ENCODE results near the gene FNDC10.

FNDC10 gene

GRCh38 chr1:1561801-1562470 lies 38.0 kb downstream of the FNDC10 start:
- H3K4me3 ChIP-seq (ENCODE audit: low read depth, low read length, poor library complexity, severe bottlenecking): no peak overlapping the region
- no peak for TF ChIP-seq EZH2 (IDR thresholded peaks at IDR 0.05; ENCODE audit: borderline replicate concordance, low read length)
- TF ChIP-seq CTCF (IDR thresholded peaks at IDR 0.05; ENCODE audit: low read length): no peak

GRCh38 chr1:1560178-1560577 lies 39.8 kb downstream of the FNDC10 start:
- Histone ChIP-seq H3K4me2 (ENCODE audit: low read length) (no peak overlapping the region), H2AFZ (ENCODE audit: low read length) (no peak overlapping the region), H3K4me1 (ENCODE audit: insufficient read depth, low read length, severe bottlenecking) (peaks cover 23% of the 10 kb centered on the region), H3F3A (ENCODE audit: insufficient read depth, low read length) (no peaks in the 10 kb centered on the region), H3K27me3 (ENCODE audit: insufficient read depth, low read length) (no peaks in the 10 kb centered on the region), H3K9me3 (ENCODE audit: low read length) (no peaks in the 10 kb centered on the region), H3K4me3 (ENCODE audit: low read depth, low read length, poor library complexity, severe bottlenecking) (no peak overlapping the region), H3K9ac (ENCODE audit: low read length) (no peak overlapping the region), H3K79me2 (ENCODE audit: insufficient read depth, low read length) (no peaks in the 10 kb centered on the region), H4K20me1 (ENCODE audit: insufficient read depth, low read length) (no peaks in the 10 kb centered on the region), H3K9me2 (ENCODE audit: low read depth, low read length) (no peaks in the 10 kb centered on the region), H3K27ac (ENCODE audit: low read depth, low read length, poor library complexity, severe bottlenecking) (no peak overlapping the region), H3K36me3 (ENCODE audit: insufficient read depth, low read length) (peaks cover 38% of the 10 kb centered on the region)
- TF ChIP-seq CTCF (IDR thresholded peaks at IDR 0.05; ENCODE audit: low read length) (no peak), EZH2 (IDR thresholded peaks at IDR 0.05; ENCODE audit: borderline replicate concordance, low read length) (no peak)

More at GRCh38 chr1:1561801-1562470, 38.0 kb downstream of the FNDC10 start:
- H3K4me1 ChIP-seq (ENCODE audit: insufficient read depth, low read length, severe bottlenecking): peaks cover 18% of the 10 kb centered on the region
- no peaks in the 10 kb centered on the region for H3K27me3 ChIP-seq (ENCODE audit: insufficient read depth, low read length)
- H3K9ac ChIP-seq (ENCODE audit: low read length): no peak overlapping the region
- H3K4me2 ChIP-seq (ENCODE audit: low read length): no peak overlapping the region
- no peak overlapping the region for H3K27ac ChIP-seq (ENCODE audit: low read depth, low read length, poor library complexity, severe bottlenecking)
- no peak overlapping the region for H2AFZ ChIP-seq (ENCODE audit: low read length)
- H3K9me3 ChIP-seq (ENCODE audit: low read length): no peaks in the 10 kb centered on the region
- no peaks in the 10 kb centered on the region for H3F3A ChIP-seq (ENCODE audit: insufficient read depth, low read length)
- H3K79me2 ChIP-seq (ENCODE audit: insufficient read depth, low read length): peaks cover 15% of the 10 kb centered on the region
- H3K36me3 ChIP-seq (ENCODE audit: insufficient read depth, low read length): peaks cover 52% of the 10 kb centered on the region
- no peaks in the 10 kb centered on the region for H4K20me1 ChIP-seq (ENCODE audit: insufficient read depth, low read length)
- no peaks in the 10 kb centered on the region for H3K9me2 ChIP-seq (ENCODE audit: low read depth, low read length)

- no peaks in the 10 kb centered on the region for H4K20me1 ChIP-seq (ENCODE audit: insufficient read depth, low read length)
- H3K9ac ChIP-seq (ENCODE audit: low read length): no peak overlapping the region
- no peak overlapping the region for H3K4me2 ChIP-seq (ENCODE audit: low read length)
- H3K4me3 ChIP-seq (ENCODE audit: low read depth, low read length, poor library complexity, severe bottlenecking): no peak overlapping the region
- H3K4me1 ChIP-seq (ENCODE audit: insufficient read depth, low read length, severe bottlenecking): peaks cover 23% of the 10 kb centered on the region
- H3K36me3 ChIP-seq (ENCODE audit: insufficient read depth, low read length): peaks cover 27% of the 10 kb centered on the region
- no peak overlapping the region for H2AFZ ChIP-seq (ENCODE audit: low read length)
- H3K27me3 ChIP-seq (ENCODE audit: insufficient read depth, low read length): no peaks in the 10 kb centered on the region
- no peaks in the 10 kb centered on the region for H3K9me2 ChIP-seq (ENCODE audit: low read depth, low read length)
- H3K9me3 ChIP-seq (ENCODE audit: low read length): no peaks in the 10 kb centered on the region
- H3K79me2 ChIP-seq (ENCODE audit: insufficient read depth, low read length): no peaks in the 10 kb centered on the region
- TF ChIP-seq EZH2 (IDR thresholded peaks at IDR 0.05; ENCODE audit: borderline replicate concordance, low read length): no peak
- TF ChIP-seq CTCF (IDR thresholded peaks at IDR 0.05; ENCODE audit: low read length): no peak
- H3K27ac ChIP-seq (ENCODE audit: low read depth, low read length, poor library complexity, severe bottlenecking): no peak overlapping the region
- no peaks in the 10 kb centered on the region for H3F3A ChIP-seq (ENCODE audit: insufficient read depth, low read length)
These were observed 40.9 kb downstream of the FNDC10 start for GRCh38 chr1:1559066-1559465.

Measured in OCI-LY1 (cell line).